ENCODE measurements around the gene RANBP3. TPM values are rescaled to one million over a fixed set of nuclear protein-coding genes. Genes with fewer than 3 reads are reported as not detected.
A peak's percentile ranks its signal among the peaks of the same experiment; 100 is the strongest.
"Not testable (repeated sequence)": the region's sequence is repeated elsewhere in the genome, so short reads cannot be mapped to it uniquely, and the experiment has no call there.

The RANBP3 gene
- total and polyA plus RNA-seq, 12 donors: 55.0 to 179 (median 81.1) TPM

DNA sequence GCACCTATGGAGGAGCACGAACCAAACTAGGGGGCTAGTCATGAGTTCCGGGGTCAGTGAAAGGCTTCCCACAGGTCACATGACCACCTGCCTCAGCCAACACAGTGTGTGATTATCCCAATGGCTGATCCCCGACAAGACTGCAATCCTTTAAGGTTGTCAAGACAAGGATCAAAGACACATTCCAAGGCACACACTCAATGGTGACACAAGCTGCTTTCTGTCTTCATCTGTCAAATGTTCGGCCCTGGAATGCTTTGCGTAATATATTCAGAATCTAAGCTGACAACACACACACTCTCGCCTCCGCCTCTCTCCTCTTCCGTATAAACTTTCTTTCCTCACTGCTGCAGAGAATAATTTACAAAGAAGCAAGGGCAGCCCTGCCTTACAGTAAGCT lies 11.7 kb downstream of the RANBP3 start:
- no peak overlapping the region for H3K4me3 ChIP-seq
- H3K27me3 ChIP-seq: no peaks in the 10 kb centered on the region
- intact Hi-C loops (cut with DNase I): no loop called here
- TF ChIP-seq, protein P1, sequence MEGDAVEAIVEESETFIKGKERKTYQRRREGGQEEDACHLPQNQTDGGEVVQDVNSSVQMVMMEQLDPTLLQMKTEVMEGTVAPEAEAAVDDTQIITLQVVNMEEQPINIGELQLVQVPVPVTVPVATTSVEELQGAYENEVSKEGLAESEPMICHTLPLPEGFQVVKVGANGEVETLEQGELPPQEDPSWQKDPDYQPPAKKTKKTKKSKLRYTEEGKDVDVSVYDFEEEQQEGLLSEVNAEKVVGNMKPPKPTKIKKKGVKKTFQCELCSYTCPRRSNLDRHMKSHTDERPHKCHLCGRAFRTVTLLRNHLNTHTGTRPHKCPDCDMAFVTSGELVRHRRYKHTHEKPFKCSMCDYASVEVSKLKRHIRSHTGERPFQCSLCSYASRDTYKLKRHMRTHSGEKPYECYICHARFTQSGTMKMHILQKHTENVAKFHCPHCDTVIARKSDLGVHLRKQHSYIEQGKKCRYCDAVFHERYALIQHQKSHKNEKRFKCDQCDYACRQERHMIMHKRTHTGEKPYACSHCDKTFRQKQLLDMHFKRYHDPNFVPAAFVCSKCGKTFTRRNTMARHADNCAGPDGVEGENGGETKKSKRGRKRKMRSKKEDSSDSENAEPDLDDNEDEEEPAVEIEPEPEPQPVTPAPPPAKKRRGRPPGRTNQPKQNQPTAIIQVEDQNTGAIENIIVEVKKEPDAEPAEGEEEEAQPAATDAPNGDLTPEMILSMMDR (IDR thresholded peaks at IDR 0.05): no peak
- TF ChIP-seq POLR2A (IDR thresholded peaks at IDR 0.05): peak in 1 of 2 donors; percentile 61
- no peaks in the 10 kb centered on the region for H3K36me3 ChIP-seq (replicated peaks in 1 of 2)
- no peaks in the 10 kb centered on the region for H3K9me3 ChIP-seq (replicated peaks in 1 of 3)
- 19 to 33% (median 27%) methylated on average over 8 of the region's 8 CpGs for WGBS, 4 donors
- DNase-seq: peak in 6 of 7 donors; percentile 64 to 84 (median 72)
- H3K4me1 ChIP-seq (replicated peaks in 1 of 2): peaks cover 55 to 86% of the 10 kb centered on the region in 2 donors
- peak overlapping the region in 4 of 5 donors; percentile 48 to 94 (median 82) for H3K27ac ChIP-seq

DNA sequence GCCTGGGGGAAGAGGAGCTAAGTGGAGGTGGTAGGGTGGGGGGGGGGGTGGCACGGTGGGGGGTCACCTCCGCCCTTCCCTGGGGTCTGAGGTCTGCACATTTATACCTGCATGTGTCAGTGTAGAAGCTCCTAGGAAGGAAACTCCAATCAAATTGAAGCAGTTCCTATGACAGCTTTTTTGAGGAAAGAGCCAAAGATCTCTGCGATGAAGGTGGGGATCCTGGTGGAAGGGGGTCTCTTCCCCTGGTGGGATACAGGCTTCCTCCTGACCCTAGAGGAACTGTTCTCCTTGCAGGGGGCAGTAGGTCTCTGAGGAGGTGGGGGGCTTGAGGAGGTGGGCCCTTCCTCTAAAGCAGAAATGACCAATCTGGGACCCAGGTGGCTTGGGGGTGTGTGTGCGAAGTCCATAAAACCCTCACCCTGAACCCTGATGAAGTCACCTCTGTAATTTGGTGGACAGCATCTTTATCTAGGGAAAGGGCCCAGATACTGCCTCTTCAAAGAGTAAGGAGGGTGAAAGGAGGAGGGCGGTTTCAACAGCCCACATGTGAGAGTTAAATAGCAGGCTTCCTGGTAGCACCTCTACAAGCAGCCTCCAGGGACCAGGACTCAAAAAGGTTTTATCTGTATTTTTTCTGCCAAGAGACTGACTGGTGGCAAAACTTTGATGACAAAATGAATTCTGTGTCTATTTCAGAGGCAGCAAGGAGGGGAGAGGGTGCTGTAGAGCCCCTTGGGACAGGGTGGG lies 12.9 kb downstream of the RANBP3 start:
- Histone ChIP-seq H3K4me3 (no peak overlapping the region), H3K27me3 (no peaks in the 10 kb centered on the region), H3K9me3 (replicated peaks in 1 of 3) (no peaks in the 10 kb centered on the region), H3K36me3 (replicated peaks in 1 of 2) (no peaks in the 10 kb centered on the region), H3K4me1 (replicated peaks in 1 of 2) (peaks cover 67 to 88% of the 10 kb centered on the region in 2 donors), H3K27ac (peak overlapping the region in 3 of 5 donors; percentile 73 to 94 (median 94))
- TF ChIP-seq POLR2A (IDR thresholded peaks at IDR 0.05): no peak
- TF ChIP-seq, protein P1 (IDR thresholded peaks at IDR 0.05): no peak
- WGBS, 4 donors: 87 to 98% (median 95%) methylated on average over 3 to 5 of the region's 5 CpGs
- intact Hi-C loops (cut with DNase I): no loop called here
- DNase-seq: peak in 1 of 7 donors; percentile 5

DNA sequence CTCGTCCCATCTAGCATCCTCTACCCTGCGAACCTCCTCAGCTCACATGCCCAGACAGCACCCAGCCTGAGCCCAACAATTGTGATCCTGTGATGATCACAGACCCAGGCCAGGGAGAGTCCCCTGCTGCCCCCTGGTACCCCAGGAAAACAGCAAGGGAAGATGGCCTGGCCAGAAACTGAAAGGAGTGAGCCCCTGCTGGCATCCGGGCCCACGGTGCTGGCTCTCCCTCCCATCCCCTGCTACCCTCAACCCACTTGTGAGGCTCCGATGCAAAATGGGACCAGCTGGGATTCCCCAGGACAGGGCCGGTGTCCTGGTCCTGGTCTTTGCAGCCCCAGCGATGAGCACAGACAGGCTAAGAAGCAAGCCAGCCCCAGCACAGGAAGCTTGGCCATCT lies 14.1 kb downstream of the RANBP3 start:
- Histone ChIP-seq H3K4me1 (replicated peaks in 1 of 2) (peaks cover 68 to 86% of the 10 kb centered on the region in 2 donors), H3K27me3 (no peaks in the 10 kb centered on the region), H3K4me3 (no peak overlapping the region), H3K9me3 (replicated peaks in 1 of 3) (no peaks in the 10 kb centered on the region), H3K27ac (peak overlapping the region in 2 of 5 donors; percentile 93 to 94), H3K36me3 (replicated peaks in 1 of 2) (no peaks in the 10 kb centered on the region)
- no peak for DNase-seq
- TF ChIP-seq POLR2A (IDR thresholded peaks at IDR 0.05): no peak
- TF ChIP-seq, protein P1 (IDR thresholded peaks at IDR 0.05): no peak
- WGBS, 4 donors: 90 to 95% (median 93%) methylated on average over 4 to 7 of the region's 7 CpGs
- intact Hi-C loops (cut with DNase I): no loop called here

DNA sequence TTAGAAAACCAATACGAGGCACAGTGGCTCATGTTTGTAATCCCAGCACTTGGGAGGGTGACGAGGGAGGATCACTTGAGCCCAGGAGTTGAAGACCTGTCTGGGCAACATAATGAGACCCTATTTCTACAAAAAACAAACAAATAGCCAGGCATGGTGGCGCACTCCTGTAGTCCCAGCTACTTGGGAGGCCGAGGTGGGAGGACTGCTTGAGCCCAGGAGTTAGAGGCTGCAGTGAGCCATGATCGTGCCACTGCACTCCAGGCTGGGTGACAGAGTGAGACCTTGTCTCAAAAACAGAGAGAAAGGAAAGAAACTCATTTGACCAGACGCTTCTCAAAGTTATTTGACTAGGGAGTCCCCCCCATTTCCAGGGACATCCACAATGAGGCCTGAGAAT lies 14.7 kb downstream of the RANBP3 start:
- H3K4me3 ChIP-seq; DNase-seq; H3K36me3 ChIP-seq (replicated peaks in 1 of 2); H3K9me3 ChIP-seq (replicated peaks in 1 of 3); intact Hi-C loops (cut with DNase I); H3K27me3 ChIP-seq: not testable (repeated sequence)
- Histone ChIP-seq H3K27ac (peak overlapping the region in 3 of 5 donors; percentile 82 to 94 (median 93)), H3K4me1 (replicated peaks in 1 of 2) (peaks cover 62 to 86% of the 10 kb centered on the region in 2 donors)
- WGBS, 4 donors: 88 to 93% (median 90%) methylated on average over 6 of the region's 6 CpGs

Data from adrenal gland (tissue), 12 donors.